Calu3 (cell line): Measurements from ENCODE around the gene USP2. TPM values are rescaled to one million over a fixed set of nuclear protein-coding genes. Genes with fewer than 3 reads are reported as not detected.
"Not testable (repeated sequence)": the region's sequence is repeated elsewhere in the genome, so short reads cannot be mapped to it uniquely, and the experiment has no call there.

Experiments
- BruUV-seq: library from RNA; stranded (reverse); fragments of 400-500 nt; replicated peaks from 2 replicates; lab custom pipeline; 2021; lab: Mats Ljungman, UMichigan
- CTCF ChIA-PET: fragments of 300-600 bp; sonication (Branson Sonifier 250); formaldehyde crosslinking; loops from one replicate; lab custom pipeline; 2022; ENCODE audit warnings: antibody characterized with exemption; lab: Charles Lee
- DNase-seq: peaks from one replicate; pipeline ENCODE4 v3.0.0; 2022
- H3K27ac Mint-ChIP-seq: one replicate; pipeline ENCODE4 v1.8.0; 2022; ENCODE audit warnings: mixed read lengths; ENCODE audit not compliant: unreplicated experiment
- H3K27me3 Mint-ChIP-seq: one replicate; pipeline ENCODE4 v1.8.0; 2022; ENCODE audit warnings: mixed read lengths; ENCODE audit not compliant: unreplicated experiment
- H3K36me3 Mint-ChIP-seq: one replicate; pipeline ENCODE4 v1.8.0; 2022; ENCODE audit warnings: mild to moderate bottlenecking, moderate library complexity, mixed read lengths; ENCODE audit not compliant: insufficient read depth, unreplicated experiment
- H3K4me1 Mint-ChIP-seq: one replicate; pipeline ENCODE4 v1.8.0; 2022; ENCODE audit warnings: mild to moderate bottlenecking, low read depth, mixed read lengths; ENCODE audit not compliant: unreplicated experiment
- H3K4me3 Mint-ChIP-seq: one replicate; pipeline ENCODE4 v1.8.0; 2022; ENCODE audit warnings: mild to moderate bottlenecking, low read depth, moderate library complexity, mixed read lengths; ENCODE audit not compliant: unreplicated experiment
- H3K9me3 Mint-ChIP-seq: one replicate; pipeline ENCODE4 v1.8.0; 2022; ENCODE audit warnings: low read depth, mixed read lengths; ENCODE audit not compliant: unreplicated experiment
- intact Hi-C: fragments of 100-400 bp; cut with micrococcal nuclease; formaldehyde crosslinking; loops from one replicate; pipeline ENCODE4 v1.10.0; 2022; ENCODE audit not compliant: unreplicated experiment
- total RNA-seq: library from RNA; stranded (reverse); gene quantifications from 2 replicates; pipeline ENCODE4 v1.2.3, GENCODE V29; 2022
- TF ChIP-seq, protein P1 (sequence below): fragments of 200-600 bp; IDR thresholded peaks from one replicate; pipeline ENCODE4 v1.8.0; 2022; ENCODE audit warnings: antibody characterized with exemption; ENCODE audit not compliant: unreplicated experiment

USP2 gene
- total RNA-seq, 1 experiment from 2014 or later = 1.1 TPM

DNA sequence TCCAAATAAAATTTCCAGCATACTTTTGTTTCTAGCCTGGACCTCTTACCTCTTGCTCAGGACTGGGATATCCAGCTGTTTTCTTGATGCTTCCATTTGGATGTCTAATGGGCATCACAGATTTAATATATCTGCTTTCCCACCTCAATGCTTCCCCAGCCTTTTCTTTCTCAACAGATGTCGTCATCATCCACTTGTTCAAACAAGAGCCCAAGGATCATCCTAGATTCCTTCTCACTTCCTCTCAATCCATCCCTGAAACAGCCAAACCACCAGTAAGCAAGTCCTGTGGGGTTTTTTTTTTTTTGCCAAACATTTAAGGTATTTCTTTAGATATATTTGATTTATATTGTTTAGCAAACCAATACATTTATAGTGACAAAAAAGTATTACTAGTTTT, 29.0 kb upstream of the USP2 start:
- Mint-ChIP-seq H3K9me3 (no peaks in the 10 kb centered on the region), H3K4me1 (no peaks in the 10 kb centered on the region), H3K4me3 (no peak overlapping the region), H3K27me3 (no peaks in the 10 kb centered on the region), H3K27ac (no peak overlapping the region), H3K36me3 (no peaks in the 10 kb centered on the region)
- CTCF ChIA-PET = interaction anchor here (0.7 kb wide), 1 partner anchor 785 kb away, joined by 3 read pairs; no protein-coding TSS in a partner anchor
- no TSS peak for BruUV-seq
- TF ChIP-seq, protein P1, sequence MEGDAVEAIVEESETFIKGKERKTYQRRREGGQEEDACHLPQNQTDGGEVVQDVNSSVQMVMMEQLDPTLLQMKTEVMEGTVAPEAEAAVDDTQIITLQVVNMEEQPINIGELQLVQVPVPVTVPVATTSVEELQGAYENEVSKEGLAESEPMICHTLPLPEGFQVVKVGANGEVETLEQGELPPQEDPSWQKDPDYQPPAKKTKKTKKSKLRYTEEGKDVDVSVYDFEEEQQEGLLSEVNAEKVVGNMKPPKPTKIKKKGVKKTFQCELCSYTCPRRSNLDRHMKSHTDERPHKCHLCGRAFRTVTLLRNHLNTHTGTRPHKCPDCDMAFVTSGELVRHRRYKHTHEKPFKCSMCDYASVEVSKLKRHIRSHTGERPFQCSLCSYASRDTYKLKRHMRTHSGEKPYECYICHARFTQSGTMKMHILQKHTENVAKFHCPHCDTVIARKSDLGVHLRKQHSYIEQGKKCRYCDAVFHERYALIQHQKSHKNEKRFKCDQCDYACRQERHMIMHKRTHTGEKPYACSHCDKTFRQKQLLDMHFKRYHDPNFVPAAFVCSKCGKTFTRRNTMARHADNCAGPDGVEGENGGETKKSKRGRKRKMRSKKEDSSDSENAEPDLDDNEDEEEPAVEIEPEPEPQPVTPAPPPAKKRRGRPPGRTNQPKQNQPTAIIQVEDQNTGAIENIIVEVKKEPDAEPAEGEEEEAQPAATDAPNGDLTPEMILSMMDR = no peak
- no peak for DNase-seq
- intact Hi-C loops = no loop called here

DNA sequence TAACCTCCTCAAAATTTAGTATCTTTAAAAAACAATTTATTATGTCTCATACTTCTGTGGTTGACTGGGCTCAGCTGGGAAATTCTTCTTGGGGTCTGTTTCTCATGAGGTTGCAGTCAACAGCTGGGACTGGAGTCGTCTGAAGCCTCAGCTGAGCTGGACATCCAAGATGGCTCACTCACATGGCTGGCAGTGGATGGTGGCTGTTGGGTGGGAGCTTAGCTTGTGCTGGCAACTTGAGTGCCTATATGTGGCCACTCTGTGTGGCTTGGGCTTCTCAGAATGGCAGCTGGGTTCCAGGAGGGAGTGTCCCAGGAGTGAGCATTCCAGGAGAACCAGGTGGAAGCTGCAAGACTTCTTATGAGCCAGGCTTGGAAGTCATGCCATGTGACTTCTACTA, 28.2 kb upstream of the USP2 start:
- H3K36me3 Mint-ChIP-seq = no peaks in the 10 kb centered on the region
- BruUV-seq = no TSS peak
- intact Hi-C loops = no loop called here
- H3K4me1 Mint-ChIP-seq = no peaks in the 10 kb centered on the region
- no peak for DNase-seq
- H3K27me3 Mint-ChIP-seq = no peaks in the 10 kb centered on the region
- TF ChIP-seq, protein P1 = no peak
- no peak overlapping the region for H3K4me3 Mint-ChIP-seq
- no peak overlapping the region for H3K27ac Mint-ChIP-seq
- CTCF ChIA-PET = no interaction called here
- H3K9me3 Mint-ChIP-seq = no peaks in the 10 kb centered on the region

- Mint-ChIP-seq H3K9me3 (no peaks in the 10 kb centered on the region), H3K27ac (no peak overlapping the region), H3K36me3 (no peaks in the 10 kb centered on the region), H3K27me3 (no peaks in the 10 kb centered on the region), H3K4me3 (no peak overlapping the region), H3K4me1 (no peaks in the 10 kb centered on the region)
- CTCF ChIA-PET = no interaction called here
- TF ChIP-seq, protein P1 = no peak
- no TSS peak for BruUV-seq
- DNase-seq = no peak
- intact Hi-C loops = no loop called here
Measured at GRCh38 chr11:119406005-119406404, 24.5 kb upstream of the USP2 start.

DNA sequence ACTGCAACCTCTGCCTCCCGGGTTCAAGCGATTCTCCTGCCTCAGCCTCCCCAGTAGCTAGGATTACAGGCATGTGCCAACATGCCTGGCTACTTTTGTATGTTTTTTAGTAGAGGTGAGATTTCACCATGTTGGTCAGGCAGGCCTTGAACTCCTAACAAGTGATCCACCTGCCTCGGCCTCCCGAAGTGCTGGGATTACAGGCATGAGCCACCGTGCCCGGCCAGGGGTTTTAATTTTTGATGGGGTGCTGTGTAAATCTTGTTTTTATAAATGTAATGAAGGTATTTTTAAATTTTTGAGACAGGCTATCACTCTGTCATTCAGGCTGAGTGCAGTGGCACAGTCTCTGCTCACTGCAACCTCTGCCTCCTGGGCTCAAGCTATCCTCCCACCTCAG, 24.0 kb upstream of the USP2 start:
- H3K27ac Mint-ChIP-seq, BruUV-seq, intact Hi-C loops, H3K27me3 Mint-ChIP-seq, H3K4me1 Mint-ChIP-seq, DNase-seq, H3K36me3 Mint-ChIP-seq, H3K9me3 Mint-ChIP-seq, H3K4me3 Mint-ChIP-seq: not testable (repeated sequence)
- CTCF ChIA-PET = interaction anchor here (0.7 kb wide), 1 partner anchor 9 kb away, joined by 3 read pairs; no protein-coding TSS in a partner anchor

GRCh38 chr11:119404872-119405271, 23.4 kb upstream of the USP2 start:
- TF ChIP-seq, protein P1 = no peak
- intact Hi-C loops = no loop called here
- no TSS peak for BruUV-seq
- no peak overlapping the region for H3K4me3 Mint-ChIP-seq
- H3K4me1 Mint-ChIP-seq = no peaks in the 10 kb centered on the region
- no peaks in the 10 kb centered on the region for H3K9me3 Mint-ChIP-seq
- DNase-seq = no peak
- H3K36me3 Mint-ChIP-seq = no peaks in the 10 kb centered on the region
- H3K27ac Mint-ChIP-seq = no peak overlapping the region
- no peaks in the 10 kb centered on the region for H3K27me3 Mint-ChIP-seq
- CTCF ChIA-PET = no interaction called here
